ENCODE data around the gene HNRNPF. TPM values are rescaled to one million over a fixed set of nuclear protein-coding genes. Genes with fewer than 3 reads are reported as not detected.

HNRNPF gene
- total and polyA plus RNA-seq, 4 donors, result 79.1 to 237 (median 176) TPM

- WGBS, 2 donors, result 81 to 88% methylated on average over 9 of the region's 9 CpGs
- TF ChIP-seq, protein P1, sequence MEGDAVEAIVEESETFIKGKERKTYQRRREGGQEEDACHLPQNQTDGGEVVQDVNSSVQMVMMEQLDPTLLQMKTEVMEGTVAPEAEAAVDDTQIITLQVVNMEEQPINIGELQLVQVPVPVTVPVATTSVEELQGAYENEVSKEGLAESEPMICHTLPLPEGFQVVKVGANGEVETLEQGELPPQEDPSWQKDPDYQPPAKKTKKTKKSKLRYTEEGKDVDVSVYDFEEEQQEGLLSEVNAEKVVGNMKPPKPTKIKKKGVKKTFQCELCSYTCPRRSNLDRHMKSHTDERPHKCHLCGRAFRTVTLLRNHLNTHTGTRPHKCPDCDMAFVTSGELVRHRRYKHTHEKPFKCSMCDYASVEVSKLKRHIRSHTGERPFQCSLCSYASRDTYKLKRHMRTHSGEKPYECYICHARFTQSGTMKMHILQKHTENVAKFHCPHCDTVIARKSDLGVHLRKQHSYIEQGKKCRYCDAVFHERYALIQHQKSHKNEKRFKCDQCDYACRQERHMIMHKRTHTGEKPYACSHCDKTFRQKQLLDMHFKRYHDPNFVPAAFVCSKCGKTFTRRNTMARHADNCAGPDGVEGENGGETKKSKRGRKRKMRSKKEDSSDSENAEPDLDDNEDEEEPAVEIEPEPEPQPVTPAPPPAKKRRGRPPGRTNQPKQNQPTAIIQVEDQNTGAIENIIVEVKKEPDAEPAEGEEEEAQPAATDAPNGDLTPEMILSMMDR (IDR thresholded peaks at IDR 0.05; ENCODE audit: control extremely low read depth, extremely low read depth), result no peak
- no peaks in the 10 kb centered on the region for H3K36me3 ChIP-seq (ENCODE audit: control insufficient read depth in 4 of 4, insufficient read depth in 4 of 4, low read length in 4 of 4)
- peak overlapping the region in 1 of 2 donors; percentile 71 for H3K27ac ChIP-seq (ENCODE audit: low read depth in 1 of 2, low read length in 1 of 2)
- peak in 1 of 3 donors; percentile 22 for DNase-seq
- no peak overlapping the region for H3K9ac ChIP-seq (ENCODE audit: insufficient read depth in 1 of 2, low read length in 2 of 2)
- no peaks in the 10 kb centered on the region for H3K9me3 ChIP-seq (ENCODE audit: control insufficient read depth in 4 of 4, insufficient read depth in 3 of 4, low read length in 3 of 4)
- peak; percentile 53 for ATAC-seq (ENCODE audit: insufficient read depth, low FRiP score)
- peaks cover 0 to 6% (median 0%) of the 10 kb centered on the region in 5 donors for H3K4me1 ChIP-seq (ENCODE audit: control insufficient read depth in 5 of 5, insufficient read depth in 5 of 5, low read length in 5 of 5)
- no peaks in the 10 kb centered on the region for H3K27me3 ChIP-seq (ENCODE audit: control insufficient read depth in 3 of 3, insufficient read depth in 3 of 3, low read length in 2 of 3)
- no peak overlapping the region for H3K4me3 ChIP-seq
These were observed 72.2 kb downstream of the HNRNPF start for GRCh38 chr10:43336641-43337318.

DNA sequence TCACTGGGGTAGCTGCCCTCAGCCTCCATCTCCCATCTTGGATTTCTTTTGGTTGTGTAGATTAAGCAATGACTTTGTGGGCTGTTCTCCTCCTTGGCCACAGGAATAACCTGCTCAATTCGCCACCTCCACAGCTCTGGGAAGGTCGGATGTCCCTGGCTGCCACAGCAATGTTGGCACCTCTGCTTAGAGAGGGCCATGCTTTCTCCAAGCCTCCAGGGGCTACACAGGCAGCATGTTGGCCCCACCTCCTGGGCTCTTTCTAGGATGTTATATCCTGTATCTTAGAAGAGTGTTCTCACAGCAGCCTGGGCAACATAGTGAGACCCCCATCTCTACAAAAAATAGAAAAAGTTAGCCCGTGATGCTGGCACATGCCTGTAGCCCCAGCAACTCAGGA is 72.9 kb downstream of the HNRNPF start:
- TF ChIP-seq, protein P1 (IDR thresholded peaks at IDR 0.05; ENCODE audit: control extremely low read depth, extremely low read depth), result no peak
- 83% methylated on average over 3 of the region's 3 CpGs for WGBS, 2 donors
- ATAC-seq (ENCODE audit: insufficient read depth, low FRiP score), result no peak

More for the DNA sequence above, 72.9 kb downstream of the HNRNPF start:
- Histone ChIP-seq H3K27ac (ENCODE audit: low read depth in 1 of 2, low read length in 1 of 2) (peak overlapping the region in 1 of 2 donors; percentile 23), H3K4me3 (no peak overlapping the region), H3K9me3 (ENCODE audit: control insufficient read depth in 4 of 4, insufficient read depth in 3 of 4, low read length in 3 of 4) (no peaks in the 10 kb centered on the region), H3K9ac (ENCODE audit: insufficient read depth in 1 of 2, low read length in 2 of 2) (no peak overlapping the region), H3K27me3 (ENCODE audit: control insufficient read depth in 3 of 3, insufficient read depth in 3 of 3, low read length in 2 of 3) (no peaks in the 10 kb centered on the region), H3K4me1 (ENCODE audit: control insufficient read depth in 5 of 5, insufficient read depth in 5 of 5, low read length in 5 of 5) (peaks cover 0 to 6% (median 0%) of the 10 kb centered on the region in 5 donors), H3K36me3 (ENCODE audit: control insufficient read depth in 4 of 4, insufficient read depth in 4 of 4, low read length in 4 of 4) (no peaks in the 10 kb centered on the region)
- no peak for DNase-seq

Small RNA genes lying within 50 kb of the gene (small RNA-seq; reads per million reads assigned to genes)
- gene RNU6ATAC11P (ENCODE audit: low replicate concordance) (not detected), gene RNU7-193P (ENCODE audit: low replicate concordance) (not detected), gene SNORD3J (ENCODE audit: low replicate concordance) (not detected)

Other genes with a start within 250 kb of the HNRNPF start
- gene RASGEF1A, start 142.1 kb downstream of the HNRNPF start, total RNA-seq, result 1 to 10 TPM; 3.8 to 4.3 TPM
- 1 to 10 TPM in 1 of 2 donors, under 1 TPM in 1; 0.98 to 5.7 TPM for gene RASGEF1A, start 142.1 kb downstream of the HNRNPF start, polyA plus RNA-seq
- 1 to 10 TPM in 1 of 2 donors, not detected in 1; 3.9 TPM for gene FXYD4, start 37.5 kb downstream of the HNRNPF start, total RNA-seq
- 1 to 10 TPM in 1 of 2 donors, under 1 TPM in 1; 0.65 to 2.9 TPM for gene FXYD4, start 37.5 kb downstream of the HNRNPF start, polyA plus RNA-seq
- 10 to 100 TPM in 1 of 2 donors, 1 to 10 TPM in 1; 9.6 to 25.4 TPM for gene ZNF487, start 27.9 kb upstream of the HNRNPF start, total RNA-seq
- 1 to 10 TPM; 8.4 to 8.6 TPM for gene ZNF487, start 27.9 kb upstream of the HNRNPF start, polyA plus RNA-seq
- gene ZNF239, start 165.4 kb upstream of the HNRNPF start, total RNA-seq, result 1 to 10 TPM; 3.5 to 4.2 TPM
- 1 to 10 TPM; 1.8 to 2.1 TPM for gene ZNF239, start 165.4 kb upstream of the HNRNPF start, polyA plus RNA-seq
- gene ZNF485, start 197.3 kb upstream of the HNRNPF start, total RNA-seq, result 1 to 10 TPM; 4.0 to 4.4 TPM
- gene ZNF485, start 197.3 kb upstream of the HNRNPF start, polyA plus RNA-seq, result 1 to 10 TPM; 1.5 to 2.4 TPM
- gene ZNF32, start 239.7 kb upstream of the HNRNPF start, total RNA-seq, result 10 to 100 TPM; 27.8 to 33.8 TPM
- 10 to 100 TPM; 21.4 to 60.8 TPM for gene ZNF32, start 239.7 kb upstream of the HNRNPF start, polyA plus RNA-seq

All from lung (tissue), 13 donors.